Tibial nerve (tissue), 4 donors: ENCODE results near the gene GAREM2.

Experiments
- EP300 ChIP-seq, 2 donors: sonication (generic); formaldehyde crosslinking; IDR thresholded peaks; one replicate each; pipeline ENCODE4 v1.6.1; 2017; ENCODE audit warnings: antibody characterized with exemption in 2 of 2, mild to moderate bottlenecking in 1 of 2
- POLR2A ChIP-seq, 2 donors: fragments of 450-650 bp; IDR thresholded peaks; one replicate each; pipeline ENCODE4 v1.6.1; 2017; ENCODE audit warnings: antibody characterized with exemption in 2 of 2, mild to moderate bottlenecking in 2 of 2, moderate library complexity in 2 of 2
- TF ChIP-seq, protein P1 (sequence below), 5 experiments: fragments of 200-600 bp in 3 of 5; fragments of 450-650 bp in 2 of 5; sonication (generic) in 3 of 5; IDR thresholded peaks; one replicate each; pipeline ENCODE4 v1.5.1; 2016 to 2019; ENCODE audit warnings: antibody characterized with exemption in 5 of 5, mild to moderate bottlenecking in 3 of 5, moderate library complexity in 2 of 5

DNA sequence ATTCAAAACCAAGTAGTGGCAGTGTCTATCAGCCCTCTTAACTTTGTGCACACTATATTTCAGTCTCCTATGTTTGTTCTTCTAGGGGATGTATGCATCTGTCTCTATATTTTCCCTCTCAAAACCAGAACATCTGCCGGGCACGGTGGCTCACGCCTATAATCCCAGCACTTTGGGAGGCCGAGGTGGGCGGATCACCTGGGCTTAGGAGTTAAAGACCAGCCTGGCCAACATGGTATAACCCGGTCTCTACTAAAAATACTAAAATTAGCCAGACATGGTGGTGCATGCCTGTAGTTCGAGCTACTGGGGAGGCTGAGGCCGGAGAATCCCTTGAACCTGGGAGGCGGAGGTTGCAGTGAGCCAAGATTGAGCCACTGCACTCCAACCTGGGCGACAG lies 9.9 kb upstream of the GAREM2 start:
- TF ChIP-seq, protein P1, sequence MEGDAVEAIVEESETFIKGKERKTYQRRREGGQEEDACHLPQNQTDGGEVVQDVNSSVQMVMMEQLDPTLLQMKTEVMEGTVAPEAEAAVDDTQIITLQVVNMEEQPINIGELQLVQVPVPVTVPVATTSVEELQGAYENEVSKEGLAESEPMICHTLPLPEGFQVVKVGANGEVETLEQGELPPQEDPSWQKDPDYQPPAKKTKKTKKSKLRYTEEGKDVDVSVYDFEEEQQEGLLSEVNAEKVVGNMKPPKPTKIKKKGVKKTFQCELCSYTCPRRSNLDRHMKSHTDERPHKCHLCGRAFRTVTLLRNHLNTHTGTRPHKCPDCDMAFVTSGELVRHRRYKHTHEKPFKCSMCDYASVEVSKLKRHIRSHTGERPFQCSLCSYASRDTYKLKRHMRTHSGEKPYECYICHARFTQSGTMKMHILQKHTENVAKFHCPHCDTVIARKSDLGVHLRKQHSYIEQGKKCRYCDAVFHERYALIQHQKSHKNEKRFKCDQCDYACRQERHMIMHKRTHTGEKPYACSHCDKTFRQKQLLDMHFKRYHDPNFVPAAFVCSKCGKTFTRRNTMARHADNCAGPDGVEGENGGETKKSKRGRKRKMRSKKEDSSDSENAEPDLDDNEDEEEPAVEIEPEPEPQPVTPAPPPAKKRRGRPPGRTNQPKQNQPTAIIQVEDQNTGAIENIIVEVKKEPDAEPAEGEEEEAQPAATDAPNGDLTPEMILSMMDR (IDR thresholded peaks at IDR 0.05) = no peak
- TF ChIP-seq POLR2A (IDR thresholded peaks at IDR 0.05) (no peak), EP300 (IDR thresholded peaks at IDR 0.05) (no peak)
